A549 (cell line): ENCODE data around the gene VRTN. TPM values are rescaled to one million over a fixed set of nuclear protein-coding genes. Genes with fewer than 3 reads are reported as not detected.

Experiments used
- ATAC-seq, 2 experiments: fragments of 200-7000 bp in 1 of 2; fragments of >200 bp in 1 of 2; cut with Nextera tagmentation in 1 of 2; cut with Tn5 transposase in 1 of 2; 3 replicates each; pipeline versions ENCODE4 v1.8.0 to v1.9.1; 2018 to 2020; ENCODE audit warnings: mild to moderate bottlenecking in 1 of 2, moderate library complexity in 1 of 2
- CTCF ChIA-PET: fragments of 300-600 bp; sonication (Branson Sonifier 250); formaldehyde crosslinking; extraction: SDS; loops from one replicate; lab custom pipeline; 2021; ENCODE audit warnings: antibody characterized with exemption, inconsistent platforms; lab: Yijun Ruan, JAX
- POLR2A ChIA-PET: fragments of 350-600 bp; formaldehyde crosslinking; extraction: SDS; loops from one replicate; lab custom pipeline; 2021; ENCODE audit warnings: antibody characterized with exemption, inconsistent platforms; lab: Yijun Ruan, JAX
- DNase-seq, 2 experiments: peaks; one replicate each; pipeline versions ENCODE4 v3.0.0 to v3.0.0-alpha.2; 2011 to 2016; ENCODE audit warnings: low read depth in 1 of 2, low spot score in 1 of 2
- FAIRE-seq: peaks from 2 replicates; lab custom pipeline; 2011; peaks lifted over from hg19 to GRCh38; lab: Jason Lieb, UNC
- H3K27ac ChIP-seq, 2 experiments: fragments of >200 bp; sonication (Bioruptor Twin); formaldehyde crosslinking; 3 replicates each; pipeline ENCODE4 v1.5.1; 2016 to 2017
- H3K4me1 ChIP-seq: fragments of >200 bp; sonication (Bioruptor Twin); formaldehyde crosslinking; 3 replicates; pipeline ENCODE4 v1.6.1; 2016
- H3K4me2 ChIP-seq: fragments of >200 bp; sonication (Bioruptor Twin); formaldehyde crosslinking; 3 replicates; pipeline ENCODE4 v1.6.1; 2016
- H3K4me3 ChIP-seq: fragments of >200 bp; sonication (Bioruptor Twin); formaldehyde crosslinking; 3 replicates; pipeline ENCODE4 v1.5.1; 2016
- H3K9me3 ChIP-seq: fragments of >200 bp; sonication (Bioruptor Twin); formaldehyde crosslinking; 3 replicates; pipeline ENCODE4 v1.6.1; 2016
- ATOH8 ChIP-seq: fragments of 250-450 bp; sonication (Bioruptor Pico); IDR thresholded peaks from 2 replicates; pipeline ENCODE4 v1.5.0; 2020; ENCODE audit warnings: low read depth, mild to moderate bottlenecking, moderate library complexity
- BHLHE40 ChIP-seq: IDR thresholded peaks from 2 replicates; pipeline ENCODE4 v1.6.1; 2012; ENCODE audit warnings: low read depth, low read length, inconsistent platforms
- CBX2 ChIP-seq: fragments of 200-600 bp; sonication (generic); IDR thresholded peaks from 2 replicates; pipeline ENCODE4 v1.6.1; 2016; ENCODE audit warnings: low read depth, mild to moderate bottlenecking, borderline replicate concordance
- CHD4 ChIP-seq: fragments of 200-600 bp; sonication (generic); IDR thresholded peaks from 2 replicates; pipeline ENCODE4 v1.6.1; 2016; ENCODE audit warnings: antibody characterized with exemption, mild to moderate bottlenecking, borderline replicate concordance
- EHF ChIP-seq: fragments of 250-450 bp; sonication (Bioruptor Pico); IDR thresholded peaks from 2 replicates; pipeline ENCODE4 v1.5.0; 2020; ENCODE audit warnings: mild to moderate bottlenecking
- FOSB ChIP-seq: fragments of 250-450 bp; sonication (Bioruptor Pico); IDR thresholded peaks from 2 replicates; pipeline ENCODE4 v1.5.0; 2020; ENCODE audit warnings: mild to moderate bottlenecking, moderate library complexity
- FOSL2 ChIP-seq, 2 experiments: fragments of 450-650 bp in 1 of 2; fragments of >200 bp in 1 of 2; sonication (Bioruptor Twin) in 1 of 2; formaldehyde crosslinking; IDR thresholded peaks; 2 replicates each; pipeline versions ENCODE4 v1.5.0 to v1.6.1; 2016 to 2020; ENCODE audit warnings: mild to moderate bottlenecking in 1 of 2, moderate library complexity in 1 of 2
- FOXS1 ChIP-seq: fragments of 250-450 bp; sonication (Bioruptor Pico); IDR thresholded peaks from 2 replicates; pipeline ENCODE4 v1.5.0; 2020; ENCODE audit warnings: mild to moderate bottlenecking, moderate library complexity
- HDAC2 ChIP-seq: fragments of 200-600 bp; sonication (generic); IDR thresholded peaks from 2 replicates; pipeline ENCODE4 v1.6.1; 2016
- HMGXB4 ChIP-seq: fragments of 250-450 bp; sonication (Bioruptor Pico); IDR thresholded peaks from 2 replicates; pipeline ENCODE4 v1.5.0; 2021; ENCODE audit warnings: mild to moderate bottlenecking, moderate library complexity, borderline replicate concordance
- HOXA7 ChIP-seq: fragments of 250-450 bp; sonication (Bioruptor Pico); IDR thresholded peaks from 2 replicates; pipeline ENCODE4 v1.5.0; 2020; ENCODE audit warnings: mild to moderate bottlenecking, moderate library complexity
- HOXB13 ChIP-seq: fragments of 250-450 bp; sonication (Bioruptor Pico); IDR thresholded peaks from 2 replicates; pipeline ENCODE4 v1.5.0; 2020; ENCODE audit warnings: low read depth, mild to moderate bottlenecking, moderate library complexity
- KDM5A ChIP-seq: fragments of 200-600 bp; sonication (generic); IDR thresholded peaks from 2 replicates; pipeline ENCODE4 v1.6.1; 2016; ENCODE audit warnings: antibody characterized with exemption, mild to moderate bottlenecking
- MAFK ChIP-seq: fragments of 450-650 bp; IDR thresholded peaks from 2 replicates; pipeline ENCODE4 v1.6.1; 2014; ENCODE audit not compliant: partially characterized antibody
- MAZ ChIP-seq: fragments of 150-350 bp; IDR thresholded peaks from 2 replicates; pipeline ENCODE4 v1.6.1; 2014; ENCODE audit warnings: antibody characterized with exemption, low read depth, low read length, borderline replicate concordance
- MYC ChIP-seq: IDR thresholded peaks from 2 replicates; pipeline ENCODE4 v1.6.1; 2012; ENCODE audit warnings: mild to moderate bottlenecking, inconsistent platforms, low read length, improper control_type of control experiment, borderline replicate concordance
- NFE2L2 ChIP-seq: fragments of 150-350 bp; conservative IDR thresholded peaks from 2 replicates; pipeline ENCODE4 v1.6.1; 2014; ENCODE audit warnings: low read length
- PBX3 ChIP-seq: IDR thresholded peaks from 2 replicates; pipeline ENCODE4 v1.6.1; 2012
- POLR2AphosphoS2 ChIP-seq: conservative IDR thresholded peaks from 2 replicates; pipeline ENCODE4 v1.6.1; 2012; ENCODE audit warnings: low read length, improper control_type of control experiment, inconsistent platforms
- RAD21 ChIP-seq, 2 experiments: fragments of >200 bp in 1 of 2; sonication (Bioruptor Twin) in 1 of 2; formaldehyde crosslinking in 1 of 2; IDR thresholded peaks in 1 of 2; conservative IDR thresholded peaks in 1 of 2; 2 replicates in 1 of 2; 3 replicates in 1 of 2; pipeline ENCODE4 v1.6.1; 2012 to 2018; ENCODE audit warnings: inconsistent platforms in 1 of 2
- RCOR1 ChIP-seq: fragments of 150-350 bp; IDR thresholded peaks from 2 replicates; pipeline ENCODE4 v1.6.1; 2014; ENCODE audit warnings: antibody characterized with exemption, low read length, low read depth
- REST ChIP-seq: fragments of 200-600 bp; sonication (generic); IDR thresholded peaks from 2 replicates; pipeline ENCODE4 v1.6.1; 2016; ENCODE audit warnings: antibody characterized with exemption, mild to moderate bottlenecking, moderate library complexity
- RNF2 ChIP-seq: fragments of 200-600 bp; sonication (generic); IDR thresholded peaks from 2 replicates; pipeline ENCODE4 v1.6.1; 2016; ENCODE audit warnings: low read depth, mild to moderate bottlenecking, antibody characterized with exemption, moderate library complexity, borderline replicate concordance
- SMC3 ChIP-seq: fragments of >200 bp; sonication (Bioruptor Twin); formaldehyde crosslinking; IDR thresholded peaks from 3 replicates; pipeline ENCODE4 v1.6.1; 2018; ENCODE audit warnings: inconsistent platforms
- SREBF2 ChIP-seq: fragments of 450-650 bp; IDR thresholded peaks from 2 replicates; pipeline ENCODE4 v1.6.1; 2014; ENCODE audit warnings: mild to moderate bottlenecking, moderate library complexity
- ZC3H11A ChIP-seq: fragments of 450-650 bp; IDR thresholded peaks from 2 replicates; pipeline ENCODE4 v1.6.1; 2014; ENCODE audit warnings: antibody characterized with exemption, mild to moderate bottlenecking
- ZFP36 ChIP-seq: fragments of 450-650 bp; IDR thresholded peaks from 2 replicates; pipeline ENCODE4 v1.6.1; 2014; ENCODE audit warnings: borderline replicate concordance; ENCODE audit not compliant: partially characterized antibody
- WGBS: methylation state at CpG from one replicate; pipeline ENCODE4 v1.1.6; 2017; ENCODE audit errors: missing lambda C conversion rate; 5-methylcytosine and 5-hydroxymethylcytosine counted together
- polyA plus RNA-seq, 4 experiments: library from polyadenylated mRNA; depleted of rRNA in 3 of 4; stranded (reverse); fragments of >200 nt; fragmentation: RNase III in 1 of 4; extraction: RNeasy Plus Mini Kit Qiagen cat#74134 plus additional on column Dnase treatment in 1 of 4; gene quantifications; 2 replicates in 3 of 4; 3 replicates in 1 of 4; pipeline ENCODE4 v1.2.3, GENCODE V29; 2011 to 2017

The VRTN gene
- polyA plus RNA-seq, 2 of the 4 experiments (the other 2 are of a cell fraction), result not detected

- no peak overlapping the region for H3K4me2 ChIP-seq
- no peak overlapping the region for H3K27ac ChIP-seq
- no peak for DNase-seq
- TF ChIP-seq RCOR1 (no peak), POLR2AphosphoS2 (no peak), KDM5A (no peak), RAD21 (conservative IDR thresholded peaks at IDR 0.05 in 1 of 2, IDR thresholded peaks at IDR 0.05 in 1 of 2) (no peak), BHLHE40 (no peak), HDAC2 (no peak), EHF (CRISPR knock-in tag) (no peak), ZFP36 (no peak), HOXA7 (CRISPR knock-in tag) (no peak), RNF2 (no peak), ATOH8 (CRISPR knock-in tag) (no peak), HOXB13 (CRISPR knock-in tag) (no peak), FOSB (no peak), MAZ (no peak), ZC3H11A (no peak), MAFK (no peak), SMC3 (no peak), FOXS1 (no peak), PBX3 (no peak), CBX2 (no peak)
- TF ChIP-seq, all 56 proteins: peak for 0
- ChIA-PET POLR2A (interaction anchor here (0.7 kb wide), 1 partner anchor 799 kb away, joined by 4 read pairs; no protein-coding TSS in a partner anchor), CTCF (interaction anchor here (0.5 to 8.7 kb wide), 6 partner anchors 11 to 182 kb away, joined by 3 to 58 read pairs (median 4); no protein-coding TSS in a partner anchor)
- 60% methylated on average over 5 of the region's 5 CpGs for WGBS
- ATAC-seq, result no peak
- no peaks in the 10 kb centered on the region for H3K4me1 ChIP-seq
- no peak overlapping the region for H3K4me3 ChIP-seq
- FAIRE-seq, result no peak
- no peaks in the 10 kb centered on the region for H3K9me3 ChIP-seq
These were observed 39.6 kb upstream of the VRTN start for GRCh38 chr14:74308695-74309094.

- Histone ChIP-seq H3K4me1 (no peaks in the 10 kb centered on the region), H3K27ac (no peak overlapping the region), H3K9me3 (no peaks in the 10 kb centered on the region), H3K4me3 (no peak overlapping the region), H3K4me2 (no peak overlapping the region)
- DNase-seq (no peak), ATAC-seq (no peak), FAIRE-seq (no peak)
- CTCF ChIA-PET, result interaction anchor here (0.5 to 8.7 kb wide), 6 partner anchors 12 to 182 kb away, joined by 3 to 58 read pairs (median 4); no protein-coding TSS in a partner anchor
- POLR2A ChIA-PET, result interaction anchor here (0.7 kb wide), 1 partner anchor 800 kb away, joined by 4 read pairs; no protein-coding TSS in a partner anchor
- TF ChIP-seq REST, result no peak
- no peak for TF ChIP-seq MYC
- TF ChIP-seq NFE2L2, result no peak
- TF ChIP-seq SREBF2, result no peak
- TF ChIP-seq FOSL2 (IDR thresholded peaks at IDR 0.05), result no peak
- TF ChIP-seq FOSL2 (CRISPR knock-in tag; IDR thresholded peaks at IDR 0.05), result no peak
- no peak for TF ChIP-seq HMGXB4 (CRISPR knock-in tag)
- no peak for TF ChIP-seq CHD4
- TF ChIP-seq ATOH8 (CRISPR knock-in tag), result no peak
- no peak for TF ChIP-seq MAZ
- no peak for TF ChIP-seq FOXS1
- WGBS, result 60% methylated on average over 8 of the region's 8 CpGs
These were observed 38.9 kb upstream of the VRTN start for GRCh38 chr14:74309125-74310022.
